Measurements from ENCODE around the gene ZNF217. TPM values are rescaled to one million over a fixed set of nuclear protein-coding genes. Genes with fewer than 3 reads are reported as not detected.

Gene ZNF217
- total RNA-seq, 6 experiments from 2014 or later: 11.3 to 27.1 (median 15.8) TPM

DNA sequence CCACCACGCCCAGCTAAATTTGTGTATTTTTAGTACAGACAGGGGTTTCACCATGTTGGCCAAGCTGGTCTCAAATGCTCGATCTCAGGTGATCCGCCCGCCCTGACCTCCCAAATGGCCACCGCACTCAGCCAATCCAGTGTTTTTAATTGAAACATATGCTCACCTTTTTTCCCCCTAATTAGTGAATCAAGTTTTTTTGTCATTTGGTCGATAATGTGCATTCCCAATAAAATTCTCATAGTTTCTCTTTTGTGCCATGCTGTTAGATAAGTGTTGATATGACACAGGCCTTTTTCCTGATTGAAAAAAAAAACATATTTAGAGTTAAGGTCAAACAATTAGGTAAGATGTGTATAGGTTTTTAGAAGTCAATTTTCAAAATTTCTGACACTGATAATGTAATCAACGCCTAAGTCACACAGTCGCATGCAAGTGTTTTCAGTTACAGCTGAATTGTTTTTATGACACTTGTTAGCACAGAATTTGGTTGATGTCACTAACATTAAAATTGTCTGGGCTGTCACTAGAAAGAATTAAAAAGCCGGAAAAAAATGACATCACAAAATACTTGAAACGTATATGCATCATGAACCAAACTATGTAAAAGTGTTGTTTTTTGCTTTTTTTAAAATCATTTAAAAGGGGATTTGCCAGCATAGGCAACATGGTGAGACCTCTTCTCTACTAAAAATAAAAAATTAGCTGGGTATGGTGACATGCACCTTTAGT is 21.9 kb downstream of the ZNF217 start:
- DNase-seq (peak in 1 of 3 donors; percentile 21), ATAC-seq (no peak)
- no peak for TF ChIP-seq CTCF (IDR thresholded peaks at IDR 0.05)
- no peak for TF ChIP-seq POLR2A (IDR thresholded peaks at IDR 0.05)
- intact Hi-C loops (cut with DNase I): loop anchor here in 1 of 2 donors (10.0 kb wide), 1 partner anchor 353 kb away; no protein-coding TSS in a partner anchor
- no peak overlapping the region for H3K4me3 ChIP-seq
- 91% methylated on average over 9 of the region's 10 CpGs for WGBS (ENCODE audit: insufficient coverage, low coverage, low lambda C conversion rate, missing lambda C conversion rate)
- H3K9me3 ChIP-seq: no peaks in the 10 kb centered on the region
- H3K27me3 ChIP-seq: no peaks in the 10 kb centered on the region
- H3K4me1 ChIP-seq: no peaks in the 10 kb centered on the region
- H3K27ac ChIP-seq: no peak overlapping the region
- peaks cover 4 to 87% (median 33%) of the 10 kb centered on the region in 4 donors for H3K36me3 ChIP-seq

DNA sequence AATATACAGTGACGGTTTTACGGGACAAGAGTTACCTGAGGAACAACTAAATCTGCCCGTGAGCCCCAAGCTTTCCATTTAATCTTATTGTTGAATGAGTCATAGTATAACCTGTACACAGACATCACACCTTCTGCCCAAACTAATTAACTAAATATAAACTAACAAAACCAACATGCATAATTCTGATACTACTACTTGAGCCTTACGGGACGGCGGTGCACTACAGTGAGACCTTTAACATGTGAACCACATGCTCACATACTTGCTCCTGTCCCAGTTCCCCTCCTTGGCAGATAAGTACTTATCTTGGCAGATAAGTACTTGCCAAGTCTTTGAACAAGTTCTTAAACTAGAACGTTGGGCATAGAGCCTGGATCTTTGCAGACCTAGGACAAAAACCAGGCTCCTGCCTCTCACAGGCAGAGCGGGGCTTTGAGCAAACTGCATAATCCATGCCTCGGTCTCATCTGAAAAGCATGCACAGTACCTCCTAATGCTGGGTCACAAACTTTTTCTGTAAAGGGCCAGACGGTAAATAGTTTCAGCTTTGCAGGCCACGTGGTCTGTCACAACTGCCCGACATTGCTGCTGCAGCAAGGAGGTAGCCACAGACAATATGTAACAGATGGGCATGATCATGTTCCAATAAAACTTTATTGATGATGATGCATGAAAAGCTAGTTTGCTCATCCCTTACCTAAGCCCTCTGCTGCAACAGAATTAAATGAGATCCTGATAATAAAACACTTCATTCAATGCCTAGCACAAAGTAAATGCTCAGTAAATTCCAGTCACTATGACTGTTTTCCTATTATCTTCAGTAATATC is 23.0 kb downstream of the ZNF217 start:
- Histone ChIP-seq H3K27me3 (no peaks in the 10 kb centered on the region), H3K27ac (no peak overlapping the region), H3K9me3 (no peaks in the 10 kb centered on the region), H3K36me3 (peaks cover 4 to 87% (median 32%) of the 10 kb centered on the region in 4 donors), H3K4me1 (no peaks in the 10 kb centered on the region), H3K4me3 (no peak overlapping the region)
- ATAC-seq: peak in 1 of 4 donors; percentile 11
- TF ChIP-seq CTCF (IDR thresholded peaks at IDR 0.05): no peak
- 67% methylated on average over 9 of the region's 12 CpGs for WGBS (ENCODE audit: insufficient coverage, low coverage, low lambda C conversion rate, missing lambda C conversion rate)
- intact Hi-C loops (cut with DNase I): loop anchor here in 1 of 2 donors (10.0 kb wide), 1 partner anchor 354 kb away; no protein-coding TSS in a partner anchor
- DNase-seq: peak in 1 of 3 donors; percentile 18

DNA sequence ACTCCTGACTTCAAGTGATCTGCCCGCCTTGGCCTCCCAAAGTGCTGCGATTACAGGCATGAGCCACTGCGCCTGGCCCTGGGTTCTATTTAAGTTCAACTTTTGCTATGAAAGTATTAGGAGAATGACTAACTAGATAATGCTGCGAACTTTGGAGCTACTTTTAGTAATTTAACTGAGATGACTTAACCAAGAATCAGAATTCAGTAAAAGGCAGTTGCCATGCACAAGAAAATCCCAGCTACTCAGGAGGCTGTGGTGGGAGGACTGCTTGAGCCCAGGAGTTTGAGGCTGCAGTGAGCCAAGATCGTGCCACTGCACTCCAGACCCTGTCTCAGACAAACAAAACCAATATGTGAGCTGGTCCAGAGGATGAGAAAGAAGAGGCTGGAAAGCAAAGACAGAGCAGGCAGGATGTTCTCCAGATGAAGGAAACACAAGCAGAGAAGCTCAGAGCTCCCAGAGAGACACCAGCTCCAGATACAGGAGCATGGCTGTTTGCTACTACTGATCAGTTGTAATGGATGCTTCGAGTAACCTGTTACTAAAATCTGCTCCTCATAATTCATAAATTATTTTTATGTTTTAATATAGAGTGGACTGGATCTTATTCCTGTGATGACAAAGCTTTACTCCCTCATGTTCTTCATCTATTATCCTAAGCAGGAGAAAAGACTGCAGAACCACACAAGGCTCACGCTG is 23.9 kb downstream of the ZNF217 start:
- intact Hi-C loops (cut with DNase I): loop anchor here in 1 of 2 donors (10.0 kb wide), 1 partner anchor 355 kb away; no protein-coding TSS in a partner anchor

More for the DNA sequence above, 23.9 kb downstream of the ZNF217 start:
- no peak for TF ChIP-seq POLR2A (IDR thresholded peaks at IDR 0.05)
- TF ChIP-seq CTCF (IDR thresholded peaks at IDR 0.05): no peak
- Histone ChIP-seq H3K4me3 (no peak overlapping the region), H3K9me3 (no peaks in the 10 kb centered on the region), H3K36me3 (peaks cover 4 to 80% (median 26%) of the 10 kb centered on the region in 4 donors), H3K27me3 (no peaks in the 10 kb centered on the region), H3K4me1 (no peaks in the 10 kb centered on the region), H3K27ac (no peak overlapping the region)
- 88% methylated on average over 7 of the region's 7 CpGs for WGBS (ENCODE audit: insufficient coverage, low coverage, low lambda C conversion rate, missing lambda C conversion rate)
- no peak for ATAC-seq
- DNase-seq: peak in 1 of 3 donors; percentile 5

Data from right lobe of liver (tissue), 6 donors.